GM13977 (cell line): ENCODE results near the gene RAB31.

Experiments used
- DNase-seq: peaks from one replicate; pipeline ENCODE4 v3.0.0; 2012; ENCODE audit warnings: low spot score
- CTCF ChIP-seq: IDR thresholded peaks from 2 replicates; pipeline ENCODE4 v1.5.1; 2012; ENCODE audit warnings: mild to moderate bottlenecking, control low read depth; ENCODE audit not compliant: insufficient read depth; ENCODE audit errors: extremely low read depth, missing control alignments
- in situ Hi-C: fragments of 300-500 bp; cut with MboI; formaldehyde crosslinking; loops from one replicate; pipeline ENCODE4 v1.12.0; 2022; ENCODE audit warnings: low sequenced_read_pairs, low pct_unique_long_range_greater_than_20kb, mixed read lengths, inconsistent platforms; ENCODE audit not compliant: unreplicated experiment

RAB31 gene

GRCh38 chr18:9910071-9910470, 202.0 kb downstream of the RAB31 start:
- TF ChIP-seq CTCF, result no peak
- DNase-seq, result no peak
- in situ Hi-C loops, result no loop called here

GRCh38 chr18:9910661-9911060, 202.6 kb downstream of the RAB31 start:
- TF ChIP-seq CTCF, result no peak
- no peak for DNase-seq
- in situ Hi-C loops, result no loop called here

- in situ Hi-C loops, result no loop called here
- TF ChIP-seq CTCF, result no peak
- DNase-seq, result no peak
Observed at GRCh38 chr18:9911226-9911625, 203.1 kb downstream of the RAB31 start.
